Ectodermal cell (in vitro differentiated cells): ENCODE results near the gene WDR44.

ENCODE experiments used
- H3K27ac ChIP-seq: 2 replicates; pipeline ENCODE4 v1.7.0; 2013; ENCODE audit warnings: mild to moderate bottlenecking, low read depth, low read length; ENCODE audit not compliant: insufficient read depth, poor library complexity, severe bottlenecking
- H3K27me3 ChIP-seq: 2 replicates; pipeline ENCODE4 v1.7.0; 2013; ENCODE audit warnings: mild to moderate bottlenecking, low read length; ENCODE audit not compliant: insufficient read depth, control insufficient read depth, poor library complexity, severe bottlenecking
- H3K36me3 ChIP-seq: one replicate; pipeline ENCODE4 v1.7.0; 2013; ENCODE audit warnings: low read length; ENCODE audit not compliant: control insufficient read depth, insufficient read depth
- H3K4me1 ChIP-seq: one replicate; pipeline ENCODE4 v1.7.0; 2013; ENCODE audit warnings: low read length; ENCODE audit not compliant: control insufficient read depth, insufficient read depth
- H3K4me3 ChIP-seq: 2 replicates; pipeline ENCODE4 v1.7.0; 2013; ENCODE audit warnings: low read depth, low read length, control low read depth; ENCODE audit not compliant: insufficient read depth
- H3K9me3 ChIP-seq: 2 replicates; pipeline ENCODE4 v1.7.0; 2013; ENCODE audit warnings: mild to moderate bottlenecking, low read length, moderate library complexity; ENCODE audit not compliant: control insufficient read depth
- WGBS, 2 experiments: methylation state at CpG; one replicate each; pipeline ENCODE4 v1.1.7; 2013; ENCODE audit warnings: missing lambda C conversion rate in 2 of 2; 5-methylcytosine and 5-hydroxymethylcytosine counted together

WDR44 gene

GRCh38 chrX:118360429-118361125 is 14.7 kb downstream of the WDR44 start:
- H3K4me3 ChIP-seq = no peak overlapping the region
- no peaks in the 10 kb centered on the region for H3K4me1 ChIP-seq
- 51 to 68% methylated on average over 3 of the region's 3 CpGs for WGBS, 2 experiments
- H3K27ac ChIP-seq = peak overlapping the region; percentile 72
- no peaks in the 10 kb centered on the region for H3K27me3 ChIP-seq
- no peaks in the 10 kb centered on the region for H3K9me3 ChIP-seq
- no peaks in the 10 kb centered on the region for H3K36me3 ChIP-seq

GRCh38 chrX:118364261-118364660 is 18.4 kb downstream of the WDR44 start:
- no peaks in the 10 kb centered on the region for H3K4me1 ChIP-seq
- no peaks in the 10 kb centered on the region for H3K36me3 ChIP-seq
- no peaks in the 10 kb centered on the region for H3K27me3 ChIP-seq
- H3K9me3 ChIP-seq = no peaks in the 10 kb centered on the region
- no peak overlapping the region for H3K4me3 ChIP-seq
- H3K27ac ChIP-seq = no peak overlapping the region

GRCh38 chrX:118367338-118367737 is 21.4 kb downstream of the WDR44 start:
- Histone ChIP-seq H3K9me3 (no peaks in the 10 kb centered on the region), H3K4me1 (no peaks in the 10 kb centered on the region), H3K27me3 (no peaks in the 10 kb centered on the region), H3K27ac (no peak overlapping the region), H3K4me3 (no peak overlapping the region), H3K36me3 (no peaks in the 10 kb centered on the region)

- Histone ChIP-seq H3K36me3 (no peaks in the 10 kb centered on the region), H3K27ac (no peak overlapping the region), H3K4me1 (no peaks in the 10 kb centered on the region), H3K4me3 (no peak overlapping the region), H3K9me3 (no peaks in the 10 kb centered on the region), H3K27me3 (no peaks in the 10 kb centered on the region)
- WGBS, 2 experiments = 93 to 96% methylated on average over 2 to 3 of the region's 4 CpGs
Observed at GRCh38 chrX:118368398-118368797, 22.5 kb downstream of the WDR44 start.

- no peaks in the 10 kb centered on the region for H3K9me3 ChIP-seq
- 93 to 96% methylated on average over 2 of the region's 2 CpGs for WGBS, 2 experiments
- no peaks in the 10 kb centered on the region for H3K36me3 ChIP-seq
- no peaks in the 10 kb centered on the region for H3K27me3 ChIP-seq
- no peak overlapping the region for H3K4me3 ChIP-seq
- H3K27ac ChIP-seq = no peak overlapping the region
- H3K4me1 ChIP-seq = no peaks in the 10 kb centered on the region
Observed at GRCh38 chrX:118370921-118371624, 25.2 kb downstream of the WDR44 start.

GRCh38 chrX:118373538-118373937 is 27.6 kb downstream of the WDR44 start:
- Histone ChIP-seq H3K4me1 (no peaks in the 10 kb centered on the region), H3K4me3 (no peak overlapping the region), H3K27me3 (no peaks in the 10 kb centered on the region), H3K9me3 (no peaks in the 10 kb centered on the region), H3K27ac (no peak overlapping the region), H3K36me3 (no peaks in the 10 kb centered on the region)
- 92 to 100% methylated on average over 1 to 2 of the region's 2 CpGs for WGBS, 2 experiments

GRCh38 chrX:118383120-118383519 is 37.2 kb downstream of the WDR44 start:
- Histone ChIP-seq H3K9me3 (no peaks in the 10 kb centered on the region), H3K4me1 (no peaks in the 10 kb centered on the region), H3K36me3 (no peaks in the 10 kb centered on the region), H3K4me3 (no peak overlapping the region), H3K27ac (no peak overlapping the region), H3K27me3 (no peaks in the 10 kb centered on the region)
- 93 to 95% methylated on average over 3 of the region's 3 CpGs for WGBS, 2 experiments

- H3K9me3 ChIP-seq = no peaks in the 10 kb centered on the region
- no peak overlapping the region for H3K4me3 ChIP-seq
- 95 to 98% methylated on average over 3 to 4 of the region's 4 CpGs for WGBS, 2 experiments
- H3K27me3 ChIP-seq = no peaks in the 10 kb centered on the region
- H3K36me3 ChIP-seq = no peaks in the 10 kb centered on the region
- H3K4me1 ChIP-seq = no peaks in the 10 kb centered on the region
- no peak overlapping the region for H3K27ac ChIP-seq
Observed at GRCh38 chrX:118392716-118393115, 46.8 kb downstream of the WDR44 start.

- Histone ChIP-seq H3K4me3 (no peak overlapping the region), H3K4me1 (no peaks in the 10 kb centered on the region), H3K27ac (no peak overlapping the region), H3K27me3 (no peaks in the 10 kb centered on the region), H3K36me3 (no peaks in the 10 kb centered on the region), H3K9me3 (no peaks in the 10 kb centered on the region)
- WGBS, 2 experiments = 100% methylated on average over 1 of the region's 1 CpG
Observed at GRCh38 chrX:118396113-118396512, 50.2 kb downstream of the WDR44 start.

GRCh38 chrX:118418811-118419251 is 72.9 kb downstream of the WDR44 start:
- no peaks in the 10 kb centered on the region for H3K9me3 ChIP-seq
- no peak overlapping the region for H3K27ac ChIP-seq
- no peaks in the 10 kb centered on the region for H3K36me3 ChIP-seq
- H3K27me3 ChIP-seq = no peaks in the 10 kb centered on the region
- no peaks in the 10 kb centered on the region for H3K4me1 ChIP-seq
- WGBS, 2 experiments = 59 to 66% methylated on average over 6 of the region's 6 CpGs
- H3K4me3 ChIP-seq = no peak overlapping the region
